CD4-positive, alpha-beta T cell (primary cell): ENCODE results near the gene MED13. TPM values are rescaled to one million over a fixed set of nuclear protein-coding genes. Genes with fewer than 3 reads are reported as not detected.

Experiments used
- ATAC-seq: fragments of 200-7000 bp; cut with Tn5 transposase; one replicate; pipeline ENCODE4 v1.10.0; 2022; ENCODE audit warnings: mild to moderate bottlenecking; ENCODE audit not compliant: poor library complexity
- CTCF ChIA-PET: fragments of 350-600 bp; sonication (Branson Sonifier 250); formaldehyde crosslinking; loops from one replicate; lab custom pipeline; 2021; ENCODE audit warnings: antibody characterized with exemption, inconsistent platforms; lab: Charles Lee
- POLR2A ChIA-PET: fragments of 350-600 bp; sonication (Branson Sonifier 250); formaldehyde crosslinking; loops from one replicate; lab custom pipeline; 2021; ENCODE audit warnings: antibody characterized with exemption, inconsistent platforms; lab: Charles Lee
- DNase-seq, 14 experiments: peaks; one replicate each; pipeline ENCODE4 v3.0.0-alpha.2; 2013 to 2020; ENCODE audit warnings: mixed read lengths in 2 of 14
- H3K27ac ChIP-seq, 2 donors: one replicate each; pipeline versions ENCODE4 v1.5.1 to v1.7.0; 2013; ENCODE audit warnings: low read length in 2 of 2, low read depth in 1 of 2, mild to moderate bottlenecking in 1 of 2
- H3K27me3 ChIP-seq, 2 experiments: 1 replicate in 1 of 2; 2 replicates in 1 of 2; pipeline versions ENCODE4 v1.6.1 to v1.7.0; 2013; ENCODE audit warnings: low read length in 2 of 2, control low read depth in 1 of 2, mild to moderate bottlenecking in 1 of 2, moderate library complexity in 1 of 2; ENCODE audit not compliant: insufficient read depth in 2 of 2, control insufficient read depth in 1 of 2
- H3K36me3 ChIP-seq: one replicate; pipeline ENCODE4 v1.6.1; 2013; ENCODE audit warnings: low read length, control low read depth; ENCODE audit not compliant: insufficient read depth
- H3K4me1 ChIP-seq: one replicate; pipeline ENCODE4 v1.6.1; 2013; ENCODE audit warnings: low read length, control low read depth; ENCODE audit not compliant: insufficient read depth
- H3K4me3 ChIP-seq: one replicate; pipeline ENCODE4 v1.5.1; 2013; ENCODE audit warnings: mild to moderate bottlenecking, low read length, moderate library complexity
- H3K9me3 ChIP-seq, 2 experiments: 1 replicate in 1 of 2; 2 replicates in 1 of 2; pipeline versions ENCODE4 v1.6.1 to v1.7.0; 2013; ENCODE audit warnings: low read length in 2 of 2, mild to moderate bottlenecking in 2 of 2, control low read depth in 1 of 2, moderate library complexity in 1 of 2; ENCODE audit not compliant: control insufficient read depth in 1 of 2, insufficient read depth in 1 of 2
- H3K27ac Mint-ChIP-seq: one replicate; pipeline ENCODE4 v1.8.0; 2020; ENCODE audit warnings: mixed read lengths
- H3K27me3 Mint-ChIP-seq: one replicate; pipeline ENCODE4 v1.8.0; 2021; ENCODE audit warnings: mixed read lengths
- H3K36me3 Mint-ChIP-seq: one replicate; pipeline ENCODE4 v1.8.0; 2021; ENCODE audit warnings: low read depth, mixed read lengths
- H3K4me1 Mint-ChIP-seq: one replicate; pipeline ENCODE4 v1.8.0; 2021; ENCODE audit warnings: low read depth, mixed read lengths
- H3K4me3 Mint-ChIP-seq: one replicate; pipeline ENCODE4 v1.8.0; 2020; ENCODE audit warnings: mild to moderate bottlenecking, mixed read lengths
- H3K9me3 Mint-ChIP-seq: one replicate; pipeline ENCODE4 v1.8.0; 2020; ENCODE audit warnings: mixed read lengths
- CTCF ChIP-seq: fragments of 200-600 bp; IDR thresholded peaks from one replicate; pipeline ENCODE4 v1.8.0; 2022; ENCODE audit warnings: antibody characterized with exemption, mild to moderate bottlenecking
- intact Hi-C, 2 experiments: fragments of 100-400 bp; cut with DNase I in 1 of 2; cut with micrococcal nuclease in 1 of 2; formaldehyde crosslinking; loops; one replicate each; pipeline versions ENCODE4 v1.15.1 to v1.9.0; 2023 to 2025; cut with DNase I, micrococcal nuclease
- total RNA-seq, 174 experiments: library from RNA in 2 of 174; stranded (reverse) in 2 of 174; gene quantifications; one replicate each; pipeline ENCODE4 v1.2.3 and lab custom pipeline; 2021 to 2026

MED13 gene
- total RNA-seq, 2 experiments from 2014 or later, result 75.7 to 85.8 TPM

- Histone ChIP-seq H3K27ac (no peak overlapping the region), H3K4me1 (no peaks in the 10 kb centered on the region), H3K9me3 (no peaks in the 10 kb centered on the region), H3K4me3 (no peak overlapping the region), H3K27me3 (no peaks in the 10 kb centered on the region), H3K36me3 (no peaks in the 10 kb centered on the region)
- Mint-ChIP-seq H3K36me3 (no peaks in the 10 kb centered on the region), H3K4me3 (no peak overlapping the region), H3K27ac (no peak overlapping the region), H3K4me1 (peaks cover under 1% of the 10 kb centered on the region), H3K9me3 (no peaks in the 10 kb centered on the region), H3K27me3 (no peaks in the 10 kb centered on the region)
- intact Hi-C loops, result no loop called here
- DNase-seq, result no peak
- TF ChIP-seq CTCF, result no peak
- ChIA-PET CTCF (no interaction called here), POLR2A (no interaction called here)
- ATAC-seq, result no peak
Measured at GRCh38 chr17:62093188-62094155, 28.4 kb upstream of the MED13 start.

- DNase-seq, result no peak
- Histone ChIP-seq H3K4me3 (no peak overlapping the region), H3K9me3 (no peaks in the 10 kb centered on the region), H3K4me1 (no peaks in the 10 kb centered on the region), H3K27me3 (no peaks in the 10 kb centered on the region), H3K36me3 (no peaks in the 10 kb centered on the region), H3K27ac (no peak overlapping the region)
- CTCF ChIA-PET, result no interaction called here
- no peaks in the 10 kb centered on the region for H3K4me1 Mint-ChIP-seq
- POLR2A ChIA-PET, result no interaction called here
- intact Hi-C loops, result no loop called here
- no peak overlapping the region for H3K4me3 Mint-ChIP-seq
- no peaks in the 10 kb centered on the region for H3K36me3 Mint-ChIP-seq
- H3K27ac Mint-ChIP-seq, result no peak overlapping the region
- H3K27me3 Mint-ChIP-seq, result no peaks in the 10 kb centered on the region
- TF ChIP-seq CTCF, result no peak
- ATAC-seq, result no peak
- H3K9me3 Mint-ChIP-seq, result no peaks in the 10 kb centered on the region
Measured at GRCh38 chr17:62092784-62093183, 27.7 kb upstream of the MED13 start.

GRCh38 chr17:62091804-62092203 lies 26.7 kb upstream of the MED13 start:
- no peak overlapping the region for H3K4me3 Mint-ChIP-seq
- ATAC-seq, result no peak
- H3K36me3 Mint-ChIP-seq, result no peaks in the 10 kb centered on the region
- Histone ChIP-seq H3K9me3 (no peaks in the 10 kb centered on the region), H3K4me1 (no peaks in the 10 kb centered on the region), H3K4me3 (no peak overlapping the region), H3K27ac (no peak overlapping the region), H3K36me3 (no peaks in the 10 kb centered on the region), H3K27me3 (no peaks in the 10 kb centered on the region)
- CTCF ChIA-PET, result no interaction called here
- intact Hi-C loops, result no loop called here
- TF ChIP-seq CTCF, result no peak
- POLR2A ChIA-PET, result no interaction called here
- no peaks in the 10 kb centered on the region for H3K27me3 Mint-ChIP-seq
- DNase-seq, result no peak
- H3K4me1 Mint-ChIP-seq, result no peaks in the 10 kb centered on the region
- H3K9me3 Mint-ChIP-seq, result no peaks in the 10 kb centered on the region
- H3K27ac Mint-ChIP-seq, result no peak overlapping the region
